A549 treated with Mapracorat at 1 μM for 4 hours (cell line): ENCODE measurements around the gene KATNIP. TPM values are rescaled to one million over a fixed set of nuclear protein-coding genes. Genes with fewer than 3 reads are reported as not detected.

Experiments
- total RNA-seq: library from RNA; stranded (reverse); fragments of 200-300 nt; extraction: Qiagen RNA extraction; gene quantifications from 5 replicates; pipeline ENCODE4 v1.2.3, GENCODE V29; 2022

Gene KATNIP
- 9.0 to 14.4 TPM (median 13.4 TPM) in 5 replicates for total RNA-seq

GRCh38 chr16:27549746-27550581 is at the start of gene KATNIP, which contains the start of gene GTF3C1:
Gene KATNIP, plus strand, starts transcription at chr16:27550144. Its CDS starts 27 bp downstream, at chr16:27550171.
Gene GTF3C1, minus strand, starts transcription at chr16:27549913. Its CDS starts 23 bp downstream, at chr16:27549890.

Other genes starting within 250 kb of the KATNIP start
- 29.7 to 38.8 TPM (median 34.1 TPM) in 5 replicates for gene IL4R, start 236.2 kb upstream of the KATNIP start, total RNA-seq
- 0.06 to 0.11 TPM in 2 of 5 replicates, not detected in the others for gene IL21R, start 148.0 kb upstream of the KATNIP start, total RNA-seq
- gene GTF3C1, start 231 bp upstream of the KATNIP start, total RNA-seq: 61.7 to 72.0 TPM (median 70.3 TPM) in 5 replicates